Body of pancreas (tissue), 4 donors: ENCODE results near the gene WDR64.

Source experiments
- CTCF ChIP-seq, 7 experiments: fragments of 450-650 bp in 4 of 7; fragments of 200-600 bp in 3 of 7; sonication (generic) in 3 of 7; IDR thresholded peaks; one replicate each; pipeline ENCODE4 v1.5.1; 2016 to 2019; ENCODE audit warnings: antibody characterized with exemption in 7 of 7
- POLR2A ChIP-seq, 3 donors: fragments of 450-650 bp; IDR thresholded peaks; one replicate each; pipeline ENCODE4 v1.6.1; 2016; ENCODE audit warnings: antibody characterized with exemption in 3 of 3, mild to moderate bottlenecking in 2 of 3

DNA sequence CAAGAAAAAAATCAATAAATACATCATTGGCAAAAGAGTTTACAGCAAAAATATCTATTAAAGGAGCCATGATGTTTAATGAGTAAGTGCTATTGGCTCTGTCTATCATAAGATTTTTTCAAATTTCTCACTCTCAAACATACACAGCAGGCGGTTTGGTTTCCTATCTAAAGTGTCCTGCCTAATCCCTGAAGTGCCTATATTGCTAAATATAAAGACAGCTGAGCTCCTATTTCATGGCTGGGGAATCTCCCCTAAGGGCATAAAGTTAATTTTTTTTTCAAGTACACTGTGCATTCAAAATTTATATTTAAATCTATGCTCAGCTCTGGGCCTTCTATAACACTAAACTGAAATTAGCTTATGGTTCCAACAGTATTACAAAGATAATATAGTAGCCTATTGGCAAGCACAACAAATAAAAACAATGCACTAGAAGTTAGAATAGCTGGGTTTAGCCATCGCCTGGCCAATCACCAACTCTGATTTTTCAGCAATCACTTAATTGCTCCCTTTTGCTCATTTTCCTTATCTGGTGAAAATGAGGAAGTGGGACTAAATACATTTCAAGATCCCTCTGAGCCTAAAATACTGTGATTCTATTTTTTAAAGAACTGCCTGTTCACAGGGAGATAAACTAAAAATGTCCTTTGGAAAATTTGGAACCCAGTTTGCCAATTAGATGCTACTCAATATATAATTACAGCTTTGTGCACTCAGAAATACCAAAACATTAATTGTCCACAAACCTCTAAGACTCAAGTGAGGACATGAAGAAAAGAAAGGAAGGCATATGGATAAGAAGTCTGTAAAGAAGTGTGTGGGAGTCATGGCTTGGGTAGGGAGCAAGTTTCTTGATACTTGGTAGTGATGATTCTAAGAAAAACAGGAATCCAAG is 62.5 kb downstream of the WDR64 start:
- TF ChIP-seq CTCF (IDR thresholded peaks at IDR 0.05) (no peak), POLR2A (IDR thresholded peaks at IDR 0.05) (no peak)
